Diencephalon (tissue), 1 donor: ENCODE measurements around the gene SLC26A6. TPM values are rescaled to one million over a fixed set of nuclear protein-coding genes. Genes with fewer than 3 reads are reported as not detected.

Experiments used
- small RNA-seq: library from RNA; depleted of rRNA; stranded (forward); fragments of <200 nt; gene quantifications from one replicate; pipeline ENCODE3, GENCODE V24; 2014
- total RNA-seq: library from RNA; depleted of rRNA; stranded (reverse); fragments of >200 nt; gene quantifications from one replicate; pipeline ENCODE4 v1.2.3, GENCODE V29; 2014

Gene SLC26A6, protein sequence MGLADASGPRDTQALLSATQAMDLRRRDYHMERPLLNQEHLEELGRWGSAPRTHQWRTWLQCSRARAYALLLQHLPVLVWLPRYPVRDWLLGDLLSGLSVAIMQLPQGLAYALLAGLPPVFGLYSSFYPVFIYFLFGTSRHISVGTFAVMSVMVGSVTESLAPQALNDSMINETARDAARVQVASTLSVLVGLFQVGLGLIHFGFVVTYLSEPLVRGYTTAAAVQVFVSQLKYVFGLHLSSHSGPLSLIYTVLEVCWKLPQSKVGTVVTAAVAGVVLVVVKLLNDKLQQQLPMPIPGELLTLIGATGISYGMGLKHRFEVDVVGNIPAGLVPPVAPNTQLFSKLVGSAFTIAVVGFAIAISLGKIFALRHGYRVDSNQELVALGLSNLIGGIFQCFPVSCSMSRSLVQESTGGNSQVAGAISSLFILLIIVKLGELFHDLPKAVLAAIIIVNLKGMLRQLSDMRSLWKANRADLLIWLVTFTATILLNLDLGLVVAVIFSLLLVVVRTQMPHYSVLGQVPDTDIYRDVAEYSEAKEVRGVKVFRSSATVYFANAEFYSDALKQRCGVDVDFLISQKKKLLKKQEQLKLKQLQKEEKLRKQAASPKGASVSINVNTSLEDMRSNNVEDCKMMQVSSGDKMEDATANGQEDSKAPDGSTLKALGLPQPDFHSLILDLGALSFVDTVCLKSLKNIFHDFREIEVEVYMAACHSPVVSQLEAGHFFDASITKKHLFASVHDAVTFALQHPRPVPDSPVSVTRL
- 7.6 TPM for total RNA-seq

GRCh38 chr3:48635222-48636021 lies at the start of gene SLC26A6:
TSS of gene SLC26A6 (minus strand) at chr3:48635461. CDS start at chr3:48635393, 68 bp downstream.

DNA sequence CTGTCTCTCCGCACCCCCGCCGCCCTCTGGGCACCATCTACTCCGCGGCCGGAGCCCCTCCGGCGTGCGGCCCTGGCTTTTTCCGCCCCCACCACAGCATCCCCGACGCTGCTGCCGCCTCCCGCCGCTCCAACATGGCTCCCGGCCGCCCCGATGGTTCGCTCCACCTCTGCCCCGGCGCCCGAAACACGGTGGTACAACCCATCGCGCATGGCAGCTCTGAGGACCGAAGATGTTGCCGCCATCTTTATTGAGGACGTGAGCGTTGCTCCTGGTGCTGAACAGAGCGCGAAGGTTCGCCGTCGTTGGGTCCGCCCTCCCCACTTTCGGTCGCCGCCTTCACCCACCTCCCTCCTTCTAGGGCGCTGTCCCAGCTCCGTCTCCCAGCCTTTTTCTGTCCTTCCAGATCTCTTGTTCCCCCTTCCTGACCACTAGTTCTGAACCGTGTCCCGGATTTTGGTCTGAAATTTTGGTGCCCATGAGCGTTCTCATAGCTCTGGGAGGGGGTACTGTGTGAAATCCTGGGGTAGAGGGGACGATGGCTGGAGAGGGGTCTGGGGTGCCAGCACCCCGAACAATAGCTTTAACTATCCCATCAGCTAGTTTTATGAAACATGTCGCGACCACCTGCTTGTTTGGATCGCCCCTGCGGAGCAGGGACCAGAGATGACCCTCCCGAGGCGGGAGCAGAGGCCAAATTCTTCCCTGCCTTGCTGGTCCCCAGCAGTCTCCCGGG lies 27.7 kb upstream of the SLC26A6 start, which contains the start of gene CELSR3:
Gene CELSR3 (minus strand): TSS at position 134 of the 736 bp plus-strand sequence. CDS start 252 bp downstream, outside the sequence.

DNA sequence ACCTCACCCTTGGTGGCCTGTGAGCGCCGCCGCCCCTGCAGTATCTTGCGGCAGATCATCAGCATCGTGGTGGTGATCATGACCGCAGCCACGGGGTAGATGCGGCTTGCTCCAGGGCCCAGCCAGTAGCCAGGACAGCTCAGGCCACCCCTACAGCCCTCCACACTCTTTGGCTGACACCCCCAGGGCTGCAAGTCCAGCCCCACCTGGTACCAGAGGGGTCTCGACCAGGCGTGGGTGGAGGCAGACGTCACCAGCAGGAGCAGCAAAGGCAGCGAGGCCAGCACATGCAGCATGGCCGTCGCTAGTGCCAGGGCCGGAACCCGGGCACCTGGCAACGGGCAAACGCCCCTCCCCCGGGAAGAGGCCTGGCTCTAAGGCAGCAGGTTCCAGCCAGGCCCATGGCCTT lies 13.8 kb downstream of the SLC26A6 start, which contains the start of gene TMEM89:
Gene TMEM89 (minus strand): TSS at position 309 of the 409 bp plus-strand sequence. CDS start 13 bp downstream, at position 296.

GRCh38 chr3:48609088-48610005 lies 25.9 kb downstream of the SLC26A6 start, which contains the start of gene UQCRC1:
TSS of gene UQCRC1 (minus strand) at chr3:48609646. CDS start at chr3:48609620, 26 bp downstream.

DNA sequence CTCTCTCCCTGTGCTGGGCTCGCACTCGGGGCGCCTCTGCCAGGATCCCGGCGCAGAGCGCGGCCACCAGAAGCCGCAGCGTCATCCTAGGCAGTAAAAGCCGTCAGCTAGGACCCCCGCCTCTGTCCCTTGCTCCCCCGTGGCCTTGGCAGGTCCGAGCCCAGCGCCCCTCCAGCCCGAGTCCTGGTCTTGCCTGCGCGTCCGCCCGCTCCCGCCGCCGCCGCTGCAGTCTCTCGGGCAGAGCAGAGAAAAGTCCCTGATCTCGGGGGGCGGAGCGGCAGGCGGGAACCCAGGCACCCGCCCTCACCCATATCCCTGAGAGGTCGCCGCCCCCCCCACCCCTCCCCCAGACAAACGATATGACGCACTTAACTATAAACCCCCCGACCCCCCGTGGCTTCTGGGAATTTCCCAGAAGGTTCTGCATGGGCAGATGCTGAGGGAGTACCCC lies 40.2 kb downstream of the SLC26A6 start, which contains the start of gene COL7A1:
Gene COL7A1 (minus strand): TSS at position 255 of the 451 bp plus-strand sequence. CDS start 170 bp downstream, at position 85.

Small RNA genes within 50 kb of the gene (small RNA-seq; reads per million reads assigned to genes)
- gene AC141002.1 = not detected

Other genes starting within 250 kb of the SLC26A6 start
- 89.0 TPM for gene PLXNB1, start 205.4 kb downstream of the SLC26A6 start, total RNA-seq
- gene CCDC51, start 195.3 kb downstream of the SLC26A6 start, total RNA-seq = 10.1 TPM
- 114 TPM for gene TMA7, start 195.2 kb downstream of the SLC26A6 start, total RNA-seq
- gene ATRIP, start 188.7 kb downstream of the SLC26A6 start, total RNA-seq = 7.6 TPM
- gene SHISA5, start 131.3 kb downstream of the SLC26A6 start, total RNA-seq = 56.1 TPM
- 20.8 TPM for gene PFKFB4, start 78.7 kb downstream of the SLC26A6 start, total RNA-seq
- gene UCN2, start 71.7 kb downstream of the SLC26A6 start, total RNA-seq = not detected
- gene COL7A1, start 40.1 kb downstream of the SLC26A6 start, total RNA-seq = 3.5 TPM
- 194 TPM for gene UQCRC1, start 25.8 kb downstream of the SLC26A6 start, total RNA-seq
- not detected for gene TMEM89, start 13.7 kb downstream of the SLC26A6 start, total RNA-seq
- gene CELSR3, start 27.4 kb upstream of the SLC26A6 start, total RNA-seq = 30.4 TPM
- gene NCKIPSD, start 50.5 kb upstream of the SLC26A6 start, total RNA-seq = 9.2 TPM
- 94.6 TPM for gene IP6K2, start 81.8 kb upstream of the SLC26A6 start, total RNA-seq
- gene PRKAR2A, start 212.4 kb upstream of the SLC26A6 start, total RNA-seq = 38.8 TPM